SJCRH30 (cell line): Measurements from ENCODE around the gene RYR3. TPM values are rescaled to one million over a fixed set of nuclear protein-coding genes. Genes with fewer than 3 reads are reported as not detected.

Source experiments
- DNase-seq, 2 experiments: peaks; one replicate each; pipeline ENCODE4 v3.0.0-alpha.2; 2015 to 2020
- H3K27ac ChIP-seq: fragments of 250-450 bp; sonication (Bioruptor Pico); 2 replicates; pipeline ENCODE4 v1.5.1; 2020; ENCODE audit warnings: mild to moderate bottlenecking, moderate library complexity
- H3K27me3 ChIP-seq: fragments of 250-450 bp; sonication (Bioruptor Pico); 2 replicates; pipeline ENCODE4 v1.5.1; 2020; ENCODE audit warnings: mild to moderate bottlenecking, moderate library complexity
- H3K36me3 ChIP-seq: fragments of 250-450 bp; sonication (Bioruptor Pico); 2 replicates; pipeline ENCODE4 v1.5.1; 2020; ENCODE audit warnings: mild to moderate bottlenecking, moderate library complexity
- H3K4me1 ChIP-seq: fragments of 250-450 bp; sonication (Bioruptor Pico); 2 replicates; pipeline ENCODE4 v1.5.1; 2020; ENCODE audit warnings: mild to moderate bottlenecking, moderate library complexity
- H3K4me3 ChIP-seq: fragments of 250-450 bp; sonication (Bioruptor Pico); 2 replicates; pipeline ENCODE4 v1.5.1; 2020; ENCODE audit warnings: mild to moderate bottlenecking, moderate library complexity
- H3K9me3 ChIP-seq: fragments of 250-450 bp; sonication (Bioruptor Pico); replicated peaks from 2 replicates; pipeline ENCODE4 v1.5.1; 2020; ENCODE audit warnings: mild to moderate bottlenecking, moderate library complexity
- total RNA-seq: library from RNA; depleted of rRNA; stranded (reverse); fragments of >200 nt; shearing (Covaris generic); gene quantifications from 2 replicates; pipeline ENCODE4 v1.2.3, GENCODE V29; 2014

Gene RYR3
- total RNA-seq, 1 experiment from 2014 or later, result 23.4 TPM

DNA sequence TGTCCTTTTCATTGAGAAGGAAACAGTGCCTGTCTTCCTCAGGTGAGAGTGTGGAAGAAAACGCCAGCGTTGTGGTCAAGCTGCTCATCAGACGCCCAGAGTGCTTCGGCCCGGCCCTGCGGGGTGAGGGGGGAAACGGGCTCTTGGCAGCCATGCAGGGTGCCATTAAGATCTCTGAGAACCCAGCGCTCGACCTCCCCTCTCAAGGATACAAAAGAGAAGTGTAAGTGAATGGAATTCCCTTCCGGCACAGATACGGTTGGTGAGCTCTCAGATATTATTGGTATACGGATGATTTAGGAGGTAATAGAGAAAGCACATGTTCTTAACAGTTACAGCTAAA, 411.9 kb downstream of the RYR3 start:
- Histone ChIP-seq H3K27me3 (no peaks in the 10 kb centered on the region), H3K9me3 (no peaks in the 10 kb centered on the region), H3K36me3 (peaks cover 25% of the 10 kb centered on the region), H3K27ac (no peak overlapping the region), H3K4me3 (no peak overlapping the region), H3K4me1 (no peaks in the 10 kb centered on the region)
- DNase-seq, result no peak

- peaks cover 27% of the 10 kb centered on the region for H3K36me3 ChIP-seq
- no peak overlapping the region for H3K27ac ChIP-seq
- H3K4me3 ChIP-seq, result no peak overlapping the region
- no peak for DNase-seq
- H3K4me1 ChIP-seq, result no peaks in the 10 kb centered on the region
- no peaks in the 10 kb centered on the region for H3K9me3 ChIP-seq
- H3K27me3 ChIP-seq, result no peaks in the 10 kb centered on the region
These were observed 413.7 kb downstream of the RYR3 start for GRCh38 chr15:33724321-33725036.

GRCh38 chr15:33729653-33730052, 418.9 kb downstream of the RYR3 start:
- Histone ChIP-seq H3K27ac (no peak overlapping the region), H3K9me3 (no peaks in the 10 kb centered on the region), H3K4me3 (no peak overlapping the region), H3K36me3 (peaks cover 27% of the 10 kb centered on the region), H3K27me3 (no peaks in the 10 kb centered on the region), H3K4me1 (no peaks in the 10 kb centered on the region)
- DNase-seq, result peak in 1 of 2 experiments; percentile 21

- DNase-seq, result no peak
- Histone ChIP-seq H3K4me3 (no peak overlapping the region), H3K4me1 (no peaks in the 10 kb centered on the region; the same call in 1 of the 2 replicates), H3K9me3 (no peaks in the 10 kb centered on the region), H3K36me3 (peaks cover 26% of the 10 kb centered on the region), H3K27me3 (no peaks in the 10 kb centered on the region), H3K27ac (no peak overlapping the region)
These were observed 420.0 kb downstream of the RYR3 start for GRCh38 chr15:33730815-33731214.

DNA sequence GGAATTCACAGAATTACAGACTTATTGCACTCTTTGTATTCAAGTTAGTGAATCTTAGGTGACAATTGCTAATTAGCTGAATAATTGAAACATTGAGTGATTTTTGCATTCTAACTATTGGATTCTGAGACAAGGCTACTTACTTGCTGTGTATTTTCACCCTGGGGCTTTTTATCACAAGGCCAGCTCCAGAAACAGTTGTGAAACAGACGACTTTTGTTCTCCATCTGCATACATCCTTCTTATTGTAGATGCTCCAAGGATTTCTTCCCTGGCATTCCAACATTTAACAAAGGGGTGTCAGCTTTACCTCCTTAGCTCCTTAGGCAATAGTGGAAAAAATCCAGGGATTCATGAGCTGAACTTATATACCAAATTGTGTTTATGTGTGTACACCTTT, 424.4 kb downstream of the RYR3 start:
- no peak for DNase-seq
- Histone ChIP-seq H3K27me3 (no peaks in the 10 kb centered on the region), H3K9me3 (no peaks in the 10 kb centered on the region), H3K27ac (no peak overlapping the region), H3K4me3 (no peak overlapping the region), H3K4me1 (no peaks in the 10 kb centered on the region; the same call in 1 of the 2 replicates), H3K36me3 (peaks cover 30% of the 10 kb centered on the region)

DNA sequence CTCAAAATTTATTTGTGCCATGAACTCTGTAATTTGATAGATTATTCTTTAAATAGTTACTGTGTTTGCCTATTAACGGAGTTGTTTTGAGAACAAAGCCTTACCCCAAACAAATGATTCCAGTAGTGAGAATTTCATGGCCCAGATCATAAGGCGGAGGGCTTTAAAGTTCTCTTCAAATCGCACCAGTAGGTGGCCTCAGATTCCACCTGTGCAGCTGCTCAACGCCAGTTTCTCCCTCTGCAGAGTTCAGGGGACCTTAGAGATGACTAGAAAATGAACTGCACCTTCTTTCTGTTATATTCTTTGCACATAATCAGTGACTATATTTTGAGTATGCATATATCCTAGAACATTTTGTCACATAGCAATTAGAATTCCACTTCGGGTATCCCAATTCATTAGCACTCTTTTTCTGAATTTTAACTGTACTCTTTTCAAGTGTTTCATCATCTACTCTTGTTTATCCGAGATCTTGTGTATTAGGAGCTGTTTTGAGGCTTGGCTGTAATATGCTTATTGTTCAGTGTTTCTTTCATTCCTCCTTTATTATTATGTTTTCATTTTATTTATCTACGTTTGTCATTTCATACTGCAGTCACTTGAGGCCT, 425.0 kb downstream of the RYR3 start:
- Histone ChIP-seq H3K36me3 (peaks cover 33% of the 10 kb centered on the region), H3K27ac (no peak overlapping the region), H3K9me3 (no peaks in the 10 kb centered on the region), H3K4me3 (no peak overlapping the region), H3K4me1 (no peaks in the 10 kb centered on the region; the same call in 1 of the 2 replicates), H3K27me3 (no peaks in the 10 kb centered on the region)
- peak; percentile 34 to 58 for DNase-seq

DNA sequence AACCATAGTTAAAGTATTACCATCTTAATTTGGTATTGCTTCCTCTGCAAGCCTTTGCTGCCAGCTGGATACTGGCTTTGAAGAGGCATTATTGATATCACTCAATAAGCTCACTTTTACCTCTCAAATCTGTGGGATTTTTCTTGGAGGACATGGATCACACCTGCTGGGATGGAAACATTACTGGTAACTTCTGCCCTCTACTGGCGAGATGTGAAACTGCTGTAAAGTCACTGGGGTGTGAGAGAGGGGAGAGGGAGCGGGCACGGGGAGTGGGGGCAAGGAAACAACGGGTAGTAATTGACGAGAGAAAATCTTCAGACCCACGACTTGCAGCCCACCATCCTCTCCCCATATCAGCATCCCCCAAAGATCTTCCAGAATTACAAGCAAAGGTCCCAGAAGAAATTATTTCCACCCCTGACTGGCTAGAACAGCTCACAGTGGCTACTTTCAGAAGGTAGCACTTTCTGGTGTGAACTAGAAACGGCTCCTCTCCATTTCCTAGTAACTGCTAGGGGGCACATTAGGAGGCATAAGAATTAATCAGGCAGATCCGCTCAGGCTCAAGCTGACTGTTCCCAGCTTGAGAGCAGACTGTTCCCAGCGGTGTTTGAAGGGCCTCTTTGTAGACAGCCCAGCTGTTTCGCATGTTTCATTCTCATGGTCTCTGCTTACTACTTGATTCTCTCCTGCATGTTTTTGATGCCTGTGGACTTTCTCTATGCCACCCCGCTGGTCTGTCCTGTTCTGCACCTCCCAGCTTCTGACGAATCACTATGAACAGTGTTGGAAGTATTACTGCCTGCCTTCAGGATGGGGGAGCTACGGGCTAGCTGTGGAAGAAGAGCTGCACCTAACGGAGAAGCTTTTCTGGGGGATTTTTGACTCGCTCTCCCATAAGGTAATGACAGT, 427.2 kb downstream of the RYR3 start:
- H3K4me1 ChIP-seq, result no peaks in the 10 kb centered on the region; the same call in 1 of the 2 replicates
- peak; percentile 47 to 76 for DNase-seq

DNA sequence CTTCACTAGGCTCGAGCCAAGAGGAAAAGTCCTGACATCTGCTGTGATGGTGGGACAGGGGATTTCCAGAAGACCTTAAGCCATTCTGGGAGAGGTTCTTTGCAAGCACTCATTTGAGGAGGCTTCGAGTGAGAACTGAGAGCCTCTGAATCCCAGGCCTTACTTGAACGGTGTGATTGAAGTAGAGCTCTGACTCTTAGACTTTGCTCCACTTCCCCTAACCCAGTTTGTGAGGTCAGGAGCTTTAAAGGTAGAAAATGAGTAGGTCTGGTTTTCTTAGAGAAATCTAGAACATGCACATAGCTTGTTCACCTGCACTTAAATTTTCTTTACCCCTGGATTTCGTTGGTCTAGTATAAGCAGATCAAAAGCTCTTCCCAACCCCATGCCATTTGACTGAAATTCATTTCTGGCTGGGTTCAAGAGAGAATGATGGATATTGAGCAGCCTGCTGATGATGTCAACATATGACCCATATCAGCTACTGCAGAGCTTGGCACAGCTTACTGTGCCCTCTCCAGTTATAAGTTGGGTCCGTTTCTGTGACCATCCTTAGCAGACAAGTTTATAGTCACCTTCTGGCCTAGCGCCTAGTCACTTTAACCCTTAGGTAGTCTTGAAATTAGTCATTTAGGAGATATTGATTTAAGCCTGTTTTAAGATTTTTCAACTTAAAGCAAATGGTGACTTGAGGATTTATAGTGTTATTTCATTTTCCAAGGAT, 428.3 kb downstream of the RYR3 start:
- H3K4me3 ChIP-seq, result no peak overlapping the region
- peaks cover 41% of the 10 kb centered on the region for H3K36me3 ChIP-seq
- DNase-seq, result no peak
- no peaks in the 10 kb centered on the region for H3K9me3 ChIP-seq
- H3K27me3 ChIP-seq, result no peaks in the 10 kb centered on the region
- no peak overlapping the region for H3K27ac ChIP-seq
- H3K4me1 ChIP-seq, result no peaks in the 10 kb centered on the region; the same call in 1 of the 2 replicates

More for the DNA sequence above, 427.2 kb downstream of the RYR3 start:
- H3K27ac ChIP-seq, result no peak overlapping the region
- H3K9me3 ChIP-seq, result no peaks in the 10 kb centered on the region
- H3K4me3 ChIP-seq, result no peak overlapping the region
- peaks cover 34% of the 10 kb centered on the region for H3K36me3 ChIP-seq
- no peaks in the 10 kb centered on the region for H3K27me3 ChIP-seq

DNA sequence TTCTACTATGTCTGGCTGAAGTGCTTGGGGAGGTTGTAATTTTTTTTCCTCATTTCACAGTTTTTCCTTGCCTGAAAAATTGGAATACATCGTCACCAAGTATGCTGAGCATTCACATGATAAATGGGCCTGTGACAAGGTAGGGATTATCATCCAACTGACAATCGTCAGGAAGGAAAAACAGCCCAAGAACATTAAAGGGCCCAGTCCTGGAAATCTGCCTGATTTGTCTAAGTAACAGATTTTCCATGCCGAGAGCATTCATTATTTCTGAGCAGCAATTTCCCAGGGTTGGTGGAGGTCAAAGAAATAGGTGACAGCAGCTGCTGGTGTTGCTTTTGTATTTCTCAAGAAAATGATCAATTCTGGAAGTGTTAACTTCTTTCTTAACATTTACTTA, 431.5 kb downstream of the RYR3 start:
- peaks cover 41% of the 10 kb centered on the region for H3K36me3 ChIP-seq
- DNase-seq, result no peak
- no peak overlapping the region for H3K4me3 ChIP-seq
- no peaks in the 10 kb centered on the region for H3K9me3 ChIP-seq
- no peaks in the 10 kb centered on the region for H3K27me3 ChIP-seq
- no peak overlapping the region for H3K27ac ChIP-seq
- H3K4me1 ChIP-seq, result no peaks in the 10 kb centered on the region

DNA sequence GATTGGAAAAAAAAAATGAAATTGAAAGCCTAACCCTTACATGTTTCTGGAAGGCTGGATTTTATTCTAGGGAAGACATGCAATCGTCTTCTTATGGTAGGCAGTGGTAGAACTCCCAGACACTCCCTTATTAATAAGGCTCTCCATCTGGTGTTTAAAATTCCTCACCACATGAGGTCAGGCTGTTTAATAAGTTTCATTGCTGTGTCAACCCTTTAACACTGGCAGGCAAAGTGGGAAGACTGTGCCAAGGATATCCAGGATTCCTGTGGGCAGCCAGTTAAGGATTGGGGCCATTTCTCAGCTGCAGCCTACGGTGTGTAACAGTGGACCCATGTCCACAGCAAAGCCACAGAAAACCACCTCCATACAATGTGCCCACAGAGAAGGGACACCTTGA, 432.0 kb downstream of the RYR3 start:
- H3K4me3 ChIP-seq, result no peak overlapping the region
- no peaks in the 10 kb centered on the region for H3K9me3 ChIP-seq
- H3K4me1 ChIP-seq, result no peaks in the 10 kb centered on the region
- no peak for DNase-seq
- no peak overlapping the region for H3K27ac ChIP-seq
- H3K36me3 ChIP-seq, result peaks cover 43% of the 10 kb centered on the region
- H3K27me3 ChIP-seq, result no peaks in the 10 kb centered on the region

DNA sequence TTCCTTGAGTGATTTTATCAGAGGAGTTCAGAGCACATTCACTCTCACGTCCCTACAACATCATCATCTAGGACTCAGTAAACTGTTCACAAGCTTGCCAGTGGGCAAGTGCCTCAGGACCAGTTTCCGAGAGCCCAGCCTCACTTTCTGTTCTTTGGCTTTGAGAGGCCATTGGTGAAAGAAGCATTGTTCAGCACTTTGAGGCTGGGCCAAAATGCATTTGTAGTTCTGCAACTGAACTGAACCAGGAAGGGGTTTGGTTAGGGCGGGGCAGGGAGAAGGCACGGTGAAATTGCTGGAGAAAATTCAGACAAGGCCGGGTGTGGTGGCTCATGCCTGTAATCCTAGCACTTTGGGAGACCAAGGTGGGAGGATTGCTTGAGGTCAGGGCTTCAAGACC, 435.4 kb downstream of the RYR3 start:
- peaks cover 38% of the 10 kb centered on the region for H3K36me3 ChIP-seq
- H3K9me3 ChIP-seq, result no peaks in the 10 kb centered on the region
- DNase-seq, result no peak
- H3K27me3 ChIP-seq, result no peaks in the 10 kb centered on the region
- H3K4me3 ChIP-seq, result no peak overlapping the region
- H3K27ac ChIP-seq, result no peak overlapping the region
- H3K4me1 ChIP-seq, result no peaks in the 10 kb centered on the region

DNA sequence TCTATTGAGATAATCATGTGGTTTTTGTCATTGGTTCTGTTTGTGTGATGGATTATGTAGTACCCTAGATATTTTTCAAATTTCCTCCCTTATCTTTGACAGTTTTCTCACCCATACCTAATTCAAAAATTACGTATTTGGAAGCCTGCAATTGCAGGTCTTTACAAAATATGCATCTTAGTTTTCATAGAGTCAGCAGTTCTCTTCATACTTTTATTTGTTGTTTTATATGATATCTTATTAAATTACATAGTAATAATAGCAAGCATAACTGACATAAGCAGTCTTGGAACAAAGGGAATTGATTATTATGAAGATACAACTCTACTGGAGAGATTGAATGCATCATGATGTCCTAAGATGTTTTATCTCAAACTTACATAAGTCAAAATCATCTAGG, 442.2 kb downstream of the RYR3 start:
- Histone ChIP-seq H3K27ac (no peak overlapping the region), H3K4me1 (no peaks in the 10 kb centered on the region), H3K27me3 (no peaks in the 10 kb centered on the region), H3K9me3 (no peaks in the 10 kb centered on the region), H3K4me3 (no peak overlapping the region), H3K36me3 (peaks cover 36% of the 10 kb centered on the region)
- no peak for DNase-seq

- H3K27me3 ChIP-seq, result no peaks in the 10 kb centered on the region
- H3K4me3 ChIP-seq, result no peak overlapping the region
- no peak for DNase-seq
- no peaks in the 10 kb centered on the region for H3K4me1 ChIP-seq
- peaks cover 47% of the 10 kb centered on the region for H3K36me3 ChIP-seq
- no peaks in the 10 kb centered on the region for H3K9me3 ChIP-seq
- H3K27ac ChIP-seq, result no peak overlapping the region
These were observed 443.5 kb downstream of the RYR3 start for GRCh38 chr15:33754242-33754641.

- H3K4me3 ChIP-seq, result no peak overlapping the region
- no peak for DNase-seq
- no peaks in the 10 kb centered on the region for H3K4me1 ChIP-seq
- H3K36me3 ChIP-seq, result peaks cover 40% of the 10 kb centered on the region
- no peaks in the 10 kb centered on the region for H3K27me3 ChIP-seq
- H3K9me3 ChIP-seq, result no peaks in the 10 kb centered on the region
- H3K27ac ChIP-seq, result no peak overlapping the region
These were observed 446.2 kb downstream of the RYR3 start for GRCh38 chr15:33756961-33757360.
